Activated B cell treated with CpG ODN at 0.5 μM for 24 hours (primary cell): Measurements from ENCODE around the gene S100A5. TPM values are rescaled to one million over a fixed set of nuclear protein-coding genes. Genes with fewer than 3 reads are reported as not detected.

Source experiments
- ATAC-seq: fragments of 200-7000 bp; cut with Tn5 transposase; one replicate; pipeline ENCODE4 v1.10.0; 2021; ENCODE audit warnings: low read depth, mild to moderate bottlenecking, moderate library complexity
- CTCF ChIA-PET: fragments of 350-600 bp; sonication (Branson Sonifier 250); formaldehyde crosslinking; loops from one replicate; lab custom pipeline; 2021; ENCODE audit warnings: antibody characterized with exemption; lab: Charles Lee
- POLR2A ChIA-PET: fragments of 350-600 bp; sonication (Branson Sonifier 250); formaldehyde crosslinking; loops from one replicate; lab custom pipeline; 2021; ENCODE audit warnings: antibody characterized with exemption; lab: Charles Lee
- DNase-seq: peaks from one replicate; pipeline ENCODE4 v3.0.0; 2022
- H3K27ac Mint-ChIP-seq: one replicate; pipeline ENCODE4 v1.8.0; 2020; ENCODE audit warnings: mixed read lengths
- H3K27me3 Mint-ChIP-seq: one replicate; pipeline ENCODE4 v1.8.0; 2021; ENCODE audit warnings: mixed read lengths
- H3K36me3 Mint-ChIP-seq: one replicate; pipeline ENCODE4 v1.8.0; 2021; ENCODE audit warnings: low read depth, mixed read lengths
- H3K4me1 Mint-ChIP-seq: one replicate; pipeline ENCODE4 v1.8.0; 2021; ENCODE audit warnings: mixed read lengths
- H3K4me3 Mint-ChIP-seq: one replicate; pipeline ENCODE4 v1.8.0; 2020; ENCODE audit warnings: mild to moderate bottlenecking, mixed read lengths
- H3K9me3 Mint-ChIP-seq: one replicate; pipeline ENCODE4 v1.8.0; 2020; ENCODE audit warnings: mixed read lengths
- intact Hi-C: fragments of 100-400 bp; cut with micrococcal nuclease; formaldehyde crosslinking; loops from one replicate; pipeline ENCODE4 v1.15.1; 2024
- total RNA-seq: library from RNA; stranded (reverse); gene quantifications from 2 replicates; pipeline ENCODE4 v1.2.3, GENCODE V29; 2022
- TF ChIP-seq, protein P1 (sequence below): fragments of 200-600 bp; IDR thresholded peaks from one replicate; pipeline ENCODE4 v1.8.0; 2022; ENCODE audit warnings: antibody characterized with exemption, mild to moderate bottlenecking

The S100A5 gene
- total RNA-seq, 1 donor from 2014 or later, result 0.51 TPM

- Mint-ChIP-seq H3K27me3 (no peaks in the 10 kb centered on the region), H3K36me3 (no peaks in the 10 kb centered on the region), H3K9me3 (no peaks in the 10 kb centered on the region), H3K4me3 (no peak overlapping the region), H3K4me1 (peaks cover 4% of the 10 kb centered on the region), H3K27ac (no peak overlapping the region)
- POLR2A ChIA-PET, result no interaction called here
- intact Hi-C loops, result loop anchor here (10.0 kb wide), 1 partner anchor 262 kb away; the partner anchor contains the start of gene SLC27A3
- CTCF ChIA-PET, result interaction anchor here (1.2 to 3.3 kb wide), 2 partner anchors 32 to 55 kb away, joined by 4 to 11 read pairs; partner anchors contain the start of gene S100A4
- TF ChIP-seq, protein P1, sequence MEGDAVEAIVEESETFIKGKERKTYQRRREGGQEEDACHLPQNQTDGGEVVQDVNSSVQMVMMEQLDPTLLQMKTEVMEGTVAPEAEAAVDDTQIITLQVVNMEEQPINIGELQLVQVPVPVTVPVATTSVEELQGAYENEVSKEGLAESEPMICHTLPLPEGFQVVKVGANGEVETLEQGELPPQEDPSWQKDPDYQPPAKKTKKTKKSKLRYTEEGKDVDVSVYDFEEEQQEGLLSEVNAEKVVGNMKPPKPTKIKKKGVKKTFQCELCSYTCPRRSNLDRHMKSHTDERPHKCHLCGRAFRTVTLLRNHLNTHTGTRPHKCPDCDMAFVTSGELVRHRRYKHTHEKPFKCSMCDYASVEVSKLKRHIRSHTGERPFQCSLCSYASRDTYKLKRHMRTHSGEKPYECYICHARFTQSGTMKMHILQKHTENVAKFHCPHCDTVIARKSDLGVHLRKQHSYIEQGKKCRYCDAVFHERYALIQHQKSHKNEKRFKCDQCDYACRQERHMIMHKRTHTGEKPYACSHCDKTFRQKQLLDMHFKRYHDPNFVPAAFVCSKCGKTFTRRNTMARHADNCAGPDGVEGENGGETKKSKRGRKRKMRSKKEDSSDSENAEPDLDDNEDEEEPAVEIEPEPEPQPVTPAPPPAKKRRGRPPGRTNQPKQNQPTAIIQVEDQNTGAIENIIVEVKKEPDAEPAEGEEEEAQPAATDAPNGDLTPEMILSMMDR, result no peak
- DNase-seq (no peak), ATAC-seq (no peak)
Measured at GRCh38 chr1:153513023-153513422, 27.7 kb downstream of the S100A5 start.

- DNase-seq (peak; percentile 67), ATAC-seq (peak; percentile 97)
- Mint-ChIP-seq H3K36me3 (no peaks in the 10 kb centered on the region), H3K4me3 (no peak overlapping the region), H3K9me3 (no peaks in the 10 kb centered on the region), H3K4me1 (peaks cover 4% of the 10 kb centered on the region), H3K27me3 (no peaks in the 10 kb centered on the region), H3K27ac (no peak overlapping the region)
- POLR2A ChIA-PET, result interaction anchor here (0.6 to 2.2 kb wide), 5 partner anchors 24 to 479 kb away, joined by 3 to 8 read pairs (median 3); partner anchors contain the start of genes CHTOP, RPS27 and S100A6
- intact Hi-C loops, result loop anchor here (1.0 to 10.0 kb wide), 10 partner anchors 22 to 762 kb away; partner anchors contain the start of genes CHTOP, HAX1, ILF2 and RAB13
- TF ChIP-seq, protein P1, result peak; percentile 81
- CTCF ChIA-PET, result interaction anchor here (0.7 to 6.3 kb wide), 24 partner anchors 9 to 477 kb away, joined by 3 to 113 read pairs (median 4); partner anchors contain the start of genes CHTOP, RAB13, S100A13 and S100A4
Measured at GRCh38 chr1:153510984-153511410, 29.7 kb downstream of the S100A5 start.

DNA sequence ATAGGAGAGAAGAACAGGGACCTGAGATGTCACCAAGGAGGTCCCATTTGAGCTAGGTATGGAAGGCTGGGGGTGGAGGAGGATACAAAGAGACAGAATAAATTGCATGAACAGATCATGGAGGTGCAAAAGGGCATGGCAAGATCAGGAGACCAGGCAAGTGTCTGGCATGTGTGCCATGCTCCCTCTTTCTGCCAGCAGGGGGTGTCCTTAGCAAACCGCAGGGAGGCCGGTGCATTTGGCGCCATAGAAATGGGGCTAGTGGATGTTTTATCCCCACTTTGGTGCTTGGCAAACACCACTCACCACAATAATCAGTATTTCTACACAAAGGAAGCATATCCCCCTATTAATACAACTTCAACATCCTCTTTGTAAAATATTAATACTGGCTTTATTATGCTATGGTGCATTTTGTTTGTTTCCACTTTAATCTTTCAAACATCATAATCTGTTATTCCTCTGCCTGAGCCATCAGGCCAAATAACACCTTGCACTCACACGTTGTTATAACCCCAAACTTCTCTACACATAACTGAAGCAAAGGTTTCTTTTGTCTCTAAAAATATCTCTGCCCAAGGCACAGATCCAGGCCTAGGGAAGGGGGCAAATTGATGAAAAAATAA is 30.9 kb downstream of the S100A5 start:
- peak; percentile 43 for DNase-seq
- no peak overlapping the region for H3K4me3 Mint-ChIP-seq
- intact Hi-C loops, result loop anchor here (2.0 to 10.0 kb wide), 6 partner anchors 125 to 763 kb away; partner anchors contain the start of genes CHTOP, HAX1, ILF2 and RAB13
- no peaks in the 10 kb centered on the region for H3K36me3 Mint-ChIP-seq
- TF ChIP-seq, protein P1, result no peak
- ChIA-PET CTCF (interaction anchor here (0.6 to 6.3 kb wide), 19 partner anchors 8 to 886 kb away, joined by 3 to 113 read pairs (median 6); partner anchors contain the start of genes CHTOP, RAB13, S100A13 and S100A4), POLR2A (no interaction called here)
- peak; percentile 63 for ATAC-seq
- H3K27ac Mint-ChIP-seq, result no peak overlapping the region
- H3K27me3 Mint-ChIP-seq, result no peaks in the 10 kb centered on the region
- no peaks in the 10 kb centered on the region for H3K9me3 Mint-ChIP-seq
- peaks cover 4% of the 10 kb centered on the region for H3K4me1 Mint-ChIP-seq

DNA sequence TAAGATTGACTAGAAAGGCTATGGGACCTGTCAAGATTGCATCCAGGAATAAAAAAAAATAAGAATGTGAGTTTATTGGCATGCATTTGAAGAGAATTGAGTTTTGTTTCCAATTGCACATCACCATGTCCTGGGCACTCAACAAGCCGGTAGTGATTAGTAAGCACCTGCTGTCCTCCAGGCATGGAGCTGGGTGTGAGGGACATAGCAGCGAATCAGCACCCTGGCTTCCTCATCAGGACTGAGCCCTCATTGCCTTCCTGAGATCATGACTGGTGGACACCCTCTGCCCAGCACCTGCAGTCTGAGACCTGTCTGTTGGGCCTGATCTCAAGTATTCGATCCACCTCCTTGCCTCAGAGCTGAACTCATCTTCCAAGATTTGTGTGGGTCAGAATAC is 31.7 kb downstream of the S100A5 start:
- CTCF ChIA-PET, result interaction anchor here (3.1 to 6.3 kb wide), 3 partner anchors 25 to 61 kb away, joined by 22 to 113 read pairs (median 32); partner anchors contain the start of genes S100A4 and S100A6
- H3K27ac Mint-ChIP-seq, result no peak overlapping the region
- H3K4me1 Mint-ChIP-seq, result peaks cover 4% of the 10 kb centered on the region
- H3K9me3 Mint-ChIP-seq, result no peaks in the 10 kb centered on the region
- no peaks in the 10 kb centered on the region for H3K36me3 Mint-ChIP-seq
- no peak for DNase-seq
- POLR2A ChIA-PET, result no interaction called here
- TF ChIP-seq, protein P1, result no peak
- ATAC-seq, result no peak
- H3K27me3 Mint-ChIP-seq, result peaks cover 4% of the 10 kb centered on the region
- intact Hi-C loops, result no loop called here
- no peak overlapping the region for H3K4me3 Mint-ChIP-seq
